Measurements from ENCODE around the gene GMDS.

GMDS gene

GRCh38 chr6:1703091-1703855 lies 542.1 kb downstream of the GMDS start:
- TF ChIP-seq, protein P1, sequence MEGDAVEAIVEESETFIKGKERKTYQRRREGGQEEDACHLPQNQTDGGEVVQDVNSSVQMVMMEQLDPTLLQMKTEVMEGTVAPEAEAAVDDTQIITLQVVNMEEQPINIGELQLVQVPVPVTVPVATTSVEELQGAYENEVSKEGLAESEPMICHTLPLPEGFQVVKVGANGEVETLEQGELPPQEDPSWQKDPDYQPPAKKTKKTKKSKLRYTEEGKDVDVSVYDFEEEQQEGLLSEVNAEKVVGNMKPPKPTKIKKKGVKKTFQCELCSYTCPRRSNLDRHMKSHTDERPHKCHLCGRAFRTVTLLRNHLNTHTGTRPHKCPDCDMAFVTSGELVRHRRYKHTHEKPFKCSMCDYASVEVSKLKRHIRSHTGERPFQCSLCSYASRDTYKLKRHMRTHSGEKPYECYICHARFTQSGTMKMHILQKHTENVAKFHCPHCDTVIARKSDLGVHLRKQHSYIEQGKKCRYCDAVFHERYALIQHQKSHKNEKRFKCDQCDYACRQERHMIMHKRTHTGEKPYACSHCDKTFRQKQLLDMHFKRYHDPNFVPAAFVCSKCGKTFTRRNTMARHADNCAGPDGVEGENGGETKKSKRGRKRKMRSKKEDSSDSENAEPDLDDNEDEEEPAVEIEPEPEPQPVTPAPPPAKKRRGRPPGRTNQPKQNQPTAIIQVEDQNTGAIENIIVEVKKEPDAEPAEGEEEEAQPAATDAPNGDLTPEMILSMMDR (IDR thresholded peaks at IDR 0.05; ENCODE audit: insufficient read depth, low read depth, low read length, missing control alignments), result no peak
- peak; percentile 28 for DNase-seq (ENCODE audit: low read depth)
- H3K4me3 ChIP-seq (ENCODE audit: low read length), result no peak overlapping the region

GRCh38 chr6:1702580-1703051 lies 542.8 kb downstream of the GMDS start:
- TF ChIP-seq, protein P1 (IDR thresholded peaks at IDR 0.05; ENCODE audit: insufficient read depth, low read depth, low read length, missing control alignments), result no peak

GRCh38 chr6:1701668-1702353 lies 543.6 kb downstream of the GMDS start:
- no peak overlapping the region for H3K4me3 ChIP-seq (ENCODE audit: low read length)
- TF ChIP-seq, protein P1 (IDR thresholded peaks at IDR 0.05; ENCODE audit: insufficient read depth, low read depth, low read length, missing control alignments), result no peak
- DNase-seq (ENCODE audit: low read depth), result peak; percentile 78

More at GRCh38 chr6:1702580-1703051, 542.8 kb downstream of the GMDS start:
- DNase-seq (ENCODE audit: low read depth), result no peak
- no peak overlapping the region for H3K4me3 ChIP-seq (ENCODE audit: low read length)

GRCh38 chr6:1700278-1700967 lies 545.0 kb downstream of the GMDS start:
- no peak for DNase-seq (ENCODE audit: low read depth)
- TF ChIP-seq, protein P1 (IDR thresholded peaks at IDR 0.05; ENCODE audit: insufficient read depth, low read depth, low read length, missing control alignments), result no peak
- H3K4me3 ChIP-seq (ENCODE audit: low read length), result no peak overlapping the region

DNA sequence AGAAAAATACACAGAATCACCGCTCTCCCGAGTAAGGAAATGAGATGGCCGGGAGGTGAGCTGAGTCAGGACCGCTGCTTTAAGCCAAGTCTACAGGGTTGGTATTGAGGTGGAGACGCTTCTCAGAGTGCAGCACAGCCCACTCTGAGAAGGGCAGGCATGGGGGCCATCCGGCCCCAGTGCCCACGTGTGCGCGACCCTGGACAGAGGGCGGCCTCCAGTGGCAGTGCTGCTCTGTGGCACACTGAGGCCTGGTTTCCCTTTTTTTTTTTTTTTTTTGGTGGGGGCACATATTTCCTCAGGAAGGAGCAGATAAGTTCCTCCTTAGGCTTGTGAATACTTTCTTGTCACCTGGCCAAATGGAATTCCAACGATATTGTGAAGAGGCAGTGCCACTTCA lies 546.9 kb downstream of the GMDS start:
- DNase-seq (ENCODE audit: low read depth), result no peak
- no peak overlapping the region for H3K4me3 ChIP-seq (ENCODE audit: low read length)
- TF ChIP-seq, protein P1 (IDR thresholded peaks at IDR 0.05; ENCODE audit: insufficient read depth, low read depth, low read length, missing control alignments), result no peak

DNA sequence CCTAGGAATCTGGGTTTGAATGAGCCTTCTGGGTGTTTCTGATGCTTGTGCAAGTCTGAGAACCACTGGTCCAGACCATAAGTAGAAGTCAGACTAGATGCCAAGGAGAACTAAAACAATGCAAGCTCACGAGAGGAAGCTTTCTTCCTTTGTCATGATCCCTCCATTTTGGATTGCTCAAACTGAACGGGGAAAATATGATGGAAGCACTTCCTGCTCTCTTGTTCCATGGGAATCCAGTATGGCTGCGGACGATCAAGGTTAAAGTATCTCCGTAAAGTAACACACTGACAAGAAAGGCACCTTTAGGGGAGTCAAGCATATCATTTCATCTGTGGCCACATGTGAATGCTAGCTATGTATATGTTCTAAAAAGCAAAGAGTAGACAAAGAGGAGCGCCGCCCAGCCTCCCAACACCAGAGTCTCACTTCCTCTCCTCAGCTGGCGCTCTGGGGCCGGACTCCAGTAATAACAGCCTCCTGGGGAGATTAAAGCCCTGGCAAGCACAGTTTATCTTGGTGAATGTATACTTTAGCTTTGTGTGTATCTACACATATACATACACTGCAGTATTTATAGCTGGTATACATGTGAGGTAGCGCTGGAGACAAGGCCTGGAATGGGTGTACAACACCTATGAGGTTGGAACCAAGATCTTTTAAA lies 547.6 kb downstream of the GMDS start:
- TF ChIP-seq, protein P1 (IDR thresholded peaks at IDR 0.05; ENCODE audit: insufficient read depth, low read depth, low read length, missing control alignments), result no peak
- no peak for DNase-seq (ENCODE audit: low read depth)
- H3K4me3 ChIP-seq (ENCODE audit: low read length), result no peak overlapping the region

Measured in epithelial cell of esophagus (primary cell).